H9 (cell line): Measurements from ENCODE around the gene INHBC. TPM values are rescaled to one million over a fixed set of nuclear protein-coding genes. Genes with fewer than 3 reads are reported as not detected.

Experiments
- DNase-seq: peaks from one replicate; pipeline ENCODE4 v3.0.0-alpha.2; 2017
- H2AFZ ChIP-seq: one replicate; pipeline ENCODE4 v1.6.1; 2013; ENCODE audit warnings: mild to moderate bottlenecking, low read length, control low read depth, moderate library complexity
- H2AK5ac ChIP-seq: 2 replicates; pipeline ENCODE4 v1.6.1; 2013; ENCODE audit warnings: low read length, control low read depth, mixed read lengths; ENCODE audit not compliant: insufficient read length
- H2BK120ac ChIP-seq: one replicate; pipeline ENCODE4 v1.6.1; 2013; ENCODE audit warnings: low read depth, mild to moderate bottlenecking, low read length, control low read depth, inconsistent platforms; ENCODE audit not compliant: poor library complexity, severe bottlenecking
- H2BK12ac ChIP-seq: 2 replicates; pipeline ENCODE4 v1.6.1; 2013; ENCODE audit warnings: low read length, control low read depth, mixed read lengths, low read depth; ENCODE audit not compliant: insufficient read length
- H2BK15ac ChIP-seq: 2 replicates; pipeline ENCODE4 v1.6.1; 2013; ENCODE audit warnings: low read depth, low read length, control low read depth
- H2BK20ac ChIP-seq: one replicate; pipeline ENCODE4 v1.6.1; 2013; ENCODE audit warnings: low read depth, mild to moderate bottlenecking, low read length, control low read depth, inconsistent platforms; ENCODE audit not compliant: poor library complexity, severe bottlenecking
- H2BK5ac ChIP-seq: 2 replicates; pipeline ENCODE4 v1.6.1; 2013; ENCODE audit warnings: low read length, control low read depth, mixed read lengths; ENCODE audit not compliant: insufficient read length
- H3K14ac ChIP-seq: 2 replicates; pipeline ENCODE4 v1.6.1; 2013; ENCODE audit warnings: low read length, control low read depth; ENCODE audit not compliant: insufficient read depth
- H3K18ac ChIP-seq: 2 replicates; pipeline ENCODE4 v1.6.1; 2013; ENCODE audit warnings: low read depth, mild to moderate bottlenecking, mixed read lengths, low read length, control low read depth; ENCODE audit not compliant: insufficient read length
- H3K23ac ChIP-seq: 2 replicates; pipeline ENCODE4 v1.6.1; 2013; ENCODE audit warnings: low read length, control low read depth, mixed read lengths, low read depth; ENCODE audit not compliant: insufficient read length
- H3K23me2 ChIP-seq: 2 replicates; pipeline ENCODE4 v1.6.1; 2013; ENCODE audit warnings: low read depth, mild to moderate bottlenecking, mixed read lengths, low read length, control low read depth; ENCODE audit not compliant: insufficient read length, poor library complexity, severe bottlenecking
- H3K27ac ChIP-seq: 2 replicates; pipeline ENCODE4 v1.5.1; 2013; ENCODE audit warnings: low read length, control low read depth, mixed read lengths, low read depth; ENCODE audit not compliant: insufficient read length
- H3K27me3 ChIP-seq: 2 replicates; pipeline ENCODE4 v1.6.1; 2013; ENCODE audit warnings: low read length, control low read depth, inconsistent platforms; ENCODE audit not compliant: insufficient read depth
- H3K4ac ChIP-seq: 2 replicates; pipeline ENCODE4 v1.6.1; 2013; ENCODE audit warnings: low read depth, mild to moderate bottlenecking, control low read depth, inconsistent platforms, low read length, moderate library complexity
- H3K4me1 ChIP-seq: 2 replicates; pipeline ENCODE4 v1.6.1; 2013; ENCODE audit warnings: low read length, control low read depth, inconsistent platforms; ENCODE audit not compliant: insufficient read depth
- H3K4me2 ChIP-seq: 2 replicates; pipeline ENCODE4 v1.6.1; 2013; ENCODE audit warnings: low read length, control low read depth, mixed read lengths; ENCODE audit not compliant: insufficient read length, insufficient read depth
- H3K56ac ChIP-seq: 2 replicates; pipeline ENCODE4 v1.6.1; 2013; ENCODE audit warnings: low read depth, mild to moderate bottlenecking, mixed read lengths, low read length, control low read depth; ENCODE audit not compliant: insufficient read length
- H3K79me1 ChIP-seq: 2 replicates; pipeline ENCODE4 v1.6.1; 2013; ENCODE audit warnings: low read depth, mild to moderate bottlenecking, moderate library complexity, low read length, control low read depth, inconsistent platforms; ENCODE audit not compliant: insufficient read depth, poor library complexity, severe bottlenecking
- H3K79me2 ChIP-seq: 2 replicates; pipeline ENCODE4 v1.6.1; 2013; ENCODE audit warnings: low read length, control low read depth, inconsistent platforms; ENCODE audit not compliant: insufficient read depth
- H3K9ac ChIP-seq: 2 replicates; pipeline ENCODE4 v1.6.1; 2013; ENCODE audit warnings: low read length, control low read depth, mixed read lengths; ENCODE audit not compliant: insufficient read length; ENCODE audit errors: extremely low read depth
- H3K9me3 ChIP-seq: one replicate; pipeline ENCODE4 v1.6.1; 2013; ENCODE audit warnings: low read depth, low read length, inconsistent platforms; ENCODE audit not compliant: control insufficient read depth
- H3T11ph ChIP-seq: one replicate; pipeline ENCODE4 v1.6.1; 2013; ENCODE audit warnings: mild to moderate bottlenecking, low read length, control low read depth, inconsistent platforms
- H4K20me1 ChIP-seq: one replicate; pipeline ENCODE4 v1.6.1; 2013; ENCODE audit not compliant: control insufficient read depth, insufficient read length, insufficient read depth
- H4K5ac ChIP-seq: 2 replicates; pipeline ENCODE4 v1.6.1; 2013; ENCODE audit warnings: low read depth, mild to moderate bottlenecking, mixed read lengths, low read length, control low read depth; ENCODE audit not compliant: insufficient read length
- H4K8ac ChIP-seq: replicated peaks from 2 replicates; pipeline ENCODE4 v1.6.1; 2013; ENCODE audit warnings: low read length, control low read depth, mixed read lengths, low read depth; ENCODE audit not compliant: insufficient read length
- H4K91ac ChIP-seq: 2 replicates; pipeline ENCODE4 v1.6.1; 2013; ENCODE audit warnings: low read depth, mild to moderate bottlenecking, moderate library complexity, mixed read lengths, low read length, control low read depth; ENCODE audit not compliant: insufficient read length
- H3K27ac Mint-ChIP-seq, 3 experiments: 2 replicates in 2 of 3; 3 replicates in 1 of 3; pipeline ENCODE4 v1.8.0; 2020 to 2021; ENCODE audit warnings: mixed read lengths in 3 of 3, mild to moderate bottlenecking in 1 of 3, moderate library complexity in 1 of 3
- H3K27me3 Mint-ChIP-seq: 2 replicates; pipeline ENCODE4 v1.8.0; 2021; ENCODE audit warnings: low read depth, mild to moderate bottlenecking, moderate library complexity, mixed read lengths
- H3K36me3 Mint-ChIP-seq, 3 experiments: 2 replicates in 2 of 3; 3 replicates in 1 of 3; pipeline ENCODE4 v1.8.0; 2020 to 2021; ENCODE audit warnings: low read depth in 3 of 3, mixed read lengths in 3 of 3; ENCODE audit not compliant: insufficient read depth in 1 of 3
- H3K4me1 Mint-ChIP-seq, 2 experiments: 2 replicates each; pipeline ENCODE4 v1.8.0; 2020; ENCODE audit warnings: mixed read lengths in 2 of 2
- H3K4me3 Mint-ChIP-seq, 2 experiments: 2 replicates in 1 of 2; 3 replicates in 1 of 2; pipeline ENCODE4 v1.8.0; 2020 to 2021; ENCODE audit warnings: mild to moderate bottlenecking in 2 of 2, mixed read lengths in 2 of 2, moderate library complexity in 1 of 2
- H3K9me3 Mint-ChIP-seq, 2 experiments: 2 replicates in 1 of 2; 3 replicates in 1 of 2; pipeline ENCODE4 v1.8.0; 2020; ENCODE audit warnings: mild to moderate bottlenecking in 2 of 2, mixed read lengths in 2 of 2, moderate library complexity in 1 of 2
- CTCF ChIP-seq: fragments of 200-600 bp; sonication (generic); conservative IDR thresholded peaks from 3 replicates; pipeline ENCODE4 v1.8.0; 2021; ENCODE audit warnings: antibody characterized with exemption, mild to moderate bottlenecking
- WGBS: extraction: QIAGEN DNeasy Blood & Tissue Kit; methylation state at CpG from one replicate; pipeline ENCODE4 v1.1.7; 2013; ENCODE audit warnings: missing lambda C conversion rate, low lambda C conversion rate, mixed read lengths; ENCODE audit not compliant: insufficient read length; ENCODE audit errors: extremely low coverage; 5-methylcytosine and 5-hydroxymethylcytosine counted together
- total RNA-seq: library from RNA; stranded (reverse); gene quantifications from 2 replicates; pipeline ENCODE4 v1.2.1, GENCODE V29; 2021

Gene INHBC
- total RNA-seq, 1 experiment from 2014 or later, result not detected

- H3K4me1 Mint-ChIP-seq, result peaks cover 5 to 10% of the 10 kb centered on the region in 2 experiments
- H2BK15ac ChIP-seq, result no peak overlapping the region
Observed at GRCh38 chr12:57471661-57472060, 37.1 kb downstream of the INHBC start.

More at GRCh38 chr12:57471661-57472060, 37.1 kb downstream of the INHBC start:
- H3K9me3 Mint-ChIP-seq, result no peaks in the 10 kb centered on the region
- TF ChIP-seq CTCF, result no peak
- Histone ChIP-seq H2AFZ (no peak overlapping the region), H3K27ac (no peak overlapping the region), H2BK5ac (no peak overlapping the region), H3K79me2 (no peaks in the 10 kb centered on the region), H4K5ac (no peak overlapping the region), H3K4me2 (no peak overlapping the region), H4K8ac (no peak overlapping the region), H3K4me1 (no peaks in the 10 kb centered on the region; the same call in 1 of the 2 replicates), H4K91ac (no peak overlapping the region), H3K14ac (no peak overlapping the region), H3K18ac (no peak overlapping the region), H3K79me1 (no peaks in the 10 kb centered on the region), H3K27me3 (peaks cover 31% of the 10 kb centered on the region), H3K9ac (no peak overlapping the region), H4K20me1 (no peaks in the 10 kb centered on the region), H3K23me2 (peaks cover 15% of the 10 kb centered on the region), H2AK5ac (no peak overlapping the region), H3K4ac (no peak overlapping the region), H2BK120ac (no peak overlapping the region), H3T11ph (no peak overlapping the region), H3K9me3 (no peaks in the 10 kb centered on the region), H3K56ac (no peak overlapping the region), H2BK20ac (no peak overlapping the region), H3K23ac (no peak overlapping the region), H2BK12ac (no peak overlapping the region)
- H3K4me3 Mint-ChIP-seq, result no peak overlapping the region
- no peak overlapping the region for H3K27ac Mint-ChIP-seq
- H3K36me3 Mint-ChIP-seq, result peaks cover 0 to 14% (median 5%) of the 10 kb centered on the region in 3 experiments; a peak in 4 of 7 replicates
- H3K27me3 Mint-ChIP-seq, result peaks cover 62% of the 10 kb centered on the region
- no peak for DNase-seq
- WGBS, result no CpG with 5 or more reads among the region's 3 CpGs
